ENCODE data around the gene SRSF2. TPM values are rescaled to one million over a fixed set of nuclear protein-coding genes. Genes with fewer than 3 reads are reported as not detected.

The SRSF2 gene
- total and polyA plus RNA-seq, 9 of the 15 experiments (the other 6 are each of a cell fraction or from before 2014, with no cell fraction given) = 161 to 583 (median 393) TPM

GRCh38 chr17:76737676-76738467, 741 bp upstream of the SRSF2 start, which contains the start of gene MFSD11 (continued):
- TF ChIP-seq PRDM10 (IDR thresholded peaks at IDR 0.05; ENCODE audit: partially characterized antibody) = no peak
- TF ChIP-seq CTBP1 (IDR thresholded peaks at IDR 0.05; ENCODE audit: borderline replicate concordance) = no peak; the same call in 1 of the 2 replicates
- peak; percentile 91 to 98 for TF ChIP-seq MAZ (CRISPR knock-in tag; conservative IDR thresholded peaks at IDR 0.05 in 1 of 2, IDR thresholded peaks at IDR 0.05 in 1 of 2)
- peak; percentile 97 for TF ChIP-seq HCFC1 (IDR thresholded peaks at IDR 0.05; ENCODE audit: low read depth, low read length)
- no peak for TF ChIP-seq SP2 (IDR thresholded peaks at IDR 0.05; ENCODE audit: extremely low read depth, low read depth, low read length, poor library complexity, severe bottlenecking)
- peak; percentile 55; the same call in 1 of the 2 replicates for TF ChIP-seq KLF13 (tag; IDR thresholded peaks at IDR 0.05; ENCODE audit: borderline replicate concordance, low read depth)
- TF ChIP-seq, protein P1, sequence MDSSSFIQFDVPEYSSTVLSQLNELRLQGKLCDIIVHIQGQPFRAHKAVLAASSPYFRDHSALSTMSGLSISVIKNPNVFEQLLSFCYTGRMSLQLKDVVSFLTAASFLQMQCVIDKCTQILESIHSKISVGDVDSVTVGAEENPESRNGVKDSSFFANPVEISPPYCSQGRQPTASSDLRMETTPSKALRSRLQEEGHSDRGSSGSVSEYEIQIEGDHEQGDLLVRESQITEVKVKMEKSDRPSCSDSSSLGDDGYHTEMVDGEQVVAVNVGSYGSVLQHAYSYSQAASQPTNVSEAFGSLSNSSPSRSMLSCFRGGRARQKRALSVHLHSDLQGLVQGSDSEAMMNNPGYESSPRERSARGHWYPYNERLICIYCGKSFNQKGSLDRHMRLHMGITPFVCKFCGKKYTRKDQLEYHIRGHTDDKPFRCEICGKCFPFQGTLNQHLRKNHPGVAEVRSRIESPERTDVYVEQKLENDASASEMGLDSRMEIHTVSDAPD (CRISPR knock-in tag; IDR thresholded peaks at IDR 0.05) = no peak
- peak; percentile 83 for TF ChIP-seq RAD51 (IDR thresholded peaks at IDR 0.05; ENCODE audit: borderline replicate concordance, low read depth)
- no peak for TF ChIP-seq TSC22D4 (tag; IDR thresholded peaks at IDR 0.05)
- TF ChIP-seq TCF15 (CRISPR knock-in tag; IDR thresholded peaks at IDR 0.05) = no peak
- TF ChIP-seq NR2C2 (CRISPR knock-in tag; IDR thresholded peaks at IDR 0.05) = peak; percentile 63; the same call in 1 of the 2 replicates
- peak; percentile 92 for TF ChIP-seq NR2C2 (tag; IDR thresholded peaks at IDR 0.05)
- no peak for TF ChIP-seq TAL1 (IDR thresholded peaks at IDR 0.05)
- peak; percentile 87 for TF ChIP-seq L3MBTL2 (IDR thresholded peaks at IDR 0.05)
- TF ChIP-seq ZBTB7A (IDR thresholded peaks at IDR 0.05; ENCODE audit: borderline replicate concordance, control insufficient read depth, low read depth, low read length) = peak; percentile 72
- no peak for TF ChIP-seq CC2D1A (IDR thresholded peaks at IDR 0.05)
- TF ChIP-seq NONO (IDR thresholded peaks at IDR 0.05; ENCODE audit: low read depth in 2 of 2, low read length in 1 of 2) = peak in 1 of 2 experiments; percentile 40; a peak in 2 of 4 replicates
- TF ChIP-seq ATF3 (IDR thresholded peaks at IDR 0.05) = peak; percentile 81
- TF ChIP-seq ATF3 (CRISPR knock-in tag; conservative IDR thresholded peaks at IDR 0.05) = peak; percentile 88
- TF ChIP-seq ZNF24 (IDR thresholded peaks at IDR 0.05) = peak; percentile 39; the same call in 1 of the 2 replicates
- peak; percentile 68 for TF ChIP-seq RBBP5 (IDR thresholded peaks at IDR 0.05; ENCODE audit: borderline replicate concordance, insufficient read depth, low read length, poor library complexity, severe bottlenecking)

Data from K562 (cell line).